Fibroblast of pulmonary artery (primary cell): Measurements from ENCODE around the gene NMNAT1.

Experiments
- DNase-seq: peaks from one replicate; pipeline ENCODE4 v3.0.0-alpha.2; 2010; ENCODE audit warnings: low read depth
- H3K4me3 ChIP-seq: replicated peaks from 2 replicates; pipeline ENCODE4 v1.5.1; 2011; ENCODE audit warnings: low read depth, mild to moderate bottlenecking, control low read depth, low read length, moderate library complexity
- CTCF ChIP-seq: IDR thresholded peaks from 2 replicates; pipeline ENCODE4 v1.5.1; 2011; ENCODE audit warnings: mild to moderate bottlenecking, control low read depth, low read length, inconsistent platforms; ENCODE audit errors: missing control alignments

The NMNAT1 gene

GRCh38 chr1:9946315-9946714 lies 3.0 kb downstream of the NMNAT1 start:
- no peak overlapping the region for H3K4me3 ChIP-seq
- no peak for DNase-seq
- no peak for TF ChIP-seq CTCF

GRCh38 chr1:9957726-9958125 lies 14.5 kb downstream of the NMNAT1 start:
- H3K4me3 ChIP-seq, result no peak overlapping the region
- no peak for TF ChIP-seq CTCF
- no peak for DNase-seq

- peak; percentile 35 for DNase-seq
- no peak for TF ChIP-seq CTCF
- no peak overlapping the region for H3K4me3 ChIP-seq
These were observed 16.7 kb downstream of the NMNAT1 start for GRCh38 chr1:9960011-9960410.

GRCh38 chr1:9960706-9961562 lies 17.7 kb downstream of the NMNAT1 start:
- no peak for TF ChIP-seq CTCF
- DNase-seq, result peak; percentile 6
- no peak overlapping the region for H3K4me3 ChIP-seq

GRCh38 chr1:9984253-9984652 lies 41.0 kb downstream of the NMNAT1 start:
- no peak for TF ChIP-seq CTCF
- no peak for DNase-seq

GRCh38 chr1:9985001-9985400 lies 41.7 kb downstream of the NMNAT1 start:
- no peak for DNase-seq
- no peak overlapping the region for H3K4me3 ChIP-seq
- TF ChIP-seq CTCF, result no peak

More at GRCh38 chr1:9984253-9984652, 41.0 kb downstream of the NMNAT1 start:
- H3K4me3 ChIP-seq, result no peak overlapping the region

GRCh38 chr1:9989773-9990172 lies 46.5 kb downstream of the NMNAT1 start:
- TF ChIP-seq CTCF, result no peak
- no peak for DNase-seq
- H3K4me3 ChIP-seq, result no peak overlapping the region
